Stimulated activated CD8-positive, alpha-beta memory T cell treated with anti-CD3 and anti-CD28 coated beads, Interleukin-4, amount 100 ng/mL, for 4 hours (primary cell): Measurements from ENCODE around the gene NFIC.
"Not testable (repeated sequence)": the region's sequence is repeated elsewhere in the genome, so short reads cannot be mapped to it uniquely, and the experiment has no call there.

ENCODE experiments used
- DNase-seq, 2 donors: peaks; one replicate each; pipeline ENCODE4 v3.0.0-alpha.2; 2020; ENCODE audit warnings: low read depth in 2 of 2, low spot score in 1 of 2

Gene NFIC

GRCh38 chr19:3506384-3507340 is 140.3 kb downstream of the NFIC start:
- no peak for DNase-seq

- no peak for DNase-seq
Observed at GRCh38 chr19:3507371-3508120, 141.2 kb downstream of the NFIC start.

GRCh38 chr19:3508121-3508661 is 141.8 kb downstream of the NFIC start:
- DNase-seq = not testable (repeated sequence)

GRCh38 chr19:3508771-3509535 is 142.6 kb downstream of the NFIC start:
- no peak for DNase-seq

GRCh38 chr19:3509566-3509989 is 143.2 kb downstream of the NFIC start:
- no peak for DNase-seq

- no peak for DNase-seq
Observed at GRCh38 chr19:3510727-3511126, 144.3 kb downstream of the NFIC start.

GRCh38 chr19:3511506-3512251 is 145.3 kb downstream of the NFIC start:
- no peak for DNase-seq

GRCh38 chr19:3512562-3513228 is 146.3 kb downstream of the NFIC start:
- no peak for DNase-seq

- DNase-seq = no peak
Observed at GRCh38 chr19:3513229-3514140, 147.1 kb downstream of the NFIC start.

- no peak for DNase-seq
Observed at GRCh38 chr19:3514930-3515329, 148.5 kb downstream of the NFIC start.

GRCh38 chr19:3515891-3516422 is 149.6 kb downstream of the NFIC start:
- DNase-seq = no peak

- no peak for DNase-seq
Observed at GRCh38 chr19:3516675-3517207, 150.4 kb downstream of the NFIC start.

- DNase-seq = no peak
Observed at GRCh38 chr19:3517638-3518037, 151.3 kb downstream of the NFIC start.

- no peak for DNase-seq
Observed at GRCh38 chr19:3518255-3518654, 151.9 kb downstream of the NFIC start.

- no peak for DNase-seq
Observed at GRCh38 chr19:3518659-3519058, 152.3 kb downstream of the NFIC start.
